GM18526 (cell line): ENCODE measurements around the gene GFOD1.

Source experiments
- POLR2A ChIP-seq: IDR thresholded peaks from 3 replicates; pipeline ENCODE4 v1.6.1; 2011; ENCODE audit not compliant: insufficient read length; ENCODE audit errors: extremely low read depth

GFOD1 gene

GRCh38 chr6:13400772-13401171 is 86.6 kb downstream of the GFOD1 start:
- TF ChIP-seq POLR2A = no peak

DNA sequence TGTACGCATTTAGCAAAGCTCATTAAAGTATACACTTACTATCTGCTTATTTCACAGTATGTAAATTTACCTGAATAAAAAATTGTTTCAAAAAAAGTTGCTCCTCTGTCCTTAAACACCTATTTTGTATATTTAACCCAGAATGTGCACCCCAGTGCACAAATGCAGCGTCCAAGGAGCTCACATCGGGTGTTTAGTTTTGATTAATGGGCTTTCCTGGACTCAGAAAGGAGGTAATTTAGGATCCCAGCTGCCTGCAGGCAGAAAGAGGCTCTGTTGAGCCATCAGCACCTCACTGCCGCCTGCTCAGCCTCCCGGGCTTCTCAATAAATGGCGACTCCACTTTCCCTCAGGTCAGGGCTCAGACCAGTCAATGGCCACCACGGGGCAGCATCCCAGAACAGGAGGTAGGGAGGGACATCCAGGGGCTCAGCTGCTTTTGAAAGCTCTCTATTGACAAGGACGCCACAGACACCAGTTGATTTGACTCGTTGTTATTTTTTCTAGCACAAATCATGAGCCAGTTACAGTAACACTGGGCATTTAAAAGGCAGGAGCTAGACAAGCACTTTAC is 88.9 kb downstream of the GFOD1 start:
- no peak for TF ChIP-seq POLR2A

DNA sequence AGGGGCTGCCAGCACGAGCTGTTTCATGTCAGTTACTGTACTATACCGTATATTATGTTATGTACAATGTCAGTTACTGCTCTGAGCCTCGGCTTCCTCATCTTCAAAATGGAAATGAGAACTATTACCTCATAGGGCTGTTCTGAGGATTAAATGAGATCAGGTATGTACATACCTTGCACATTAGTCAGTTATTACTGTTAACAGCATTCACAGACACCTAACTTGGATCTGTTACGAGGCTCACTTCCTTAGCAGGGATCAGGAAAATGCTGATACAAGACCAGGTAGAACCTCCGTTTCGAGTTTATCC is 89.4 kb downstream of the GFOD1 start:
- TF ChIP-seq POLR2A = no peak

GRCh38 chr6:13397359-13398068 is 89.9 kb downstream of the GFOD1 start:
- TF ChIP-seq POLR2A = no peak

DNA sequence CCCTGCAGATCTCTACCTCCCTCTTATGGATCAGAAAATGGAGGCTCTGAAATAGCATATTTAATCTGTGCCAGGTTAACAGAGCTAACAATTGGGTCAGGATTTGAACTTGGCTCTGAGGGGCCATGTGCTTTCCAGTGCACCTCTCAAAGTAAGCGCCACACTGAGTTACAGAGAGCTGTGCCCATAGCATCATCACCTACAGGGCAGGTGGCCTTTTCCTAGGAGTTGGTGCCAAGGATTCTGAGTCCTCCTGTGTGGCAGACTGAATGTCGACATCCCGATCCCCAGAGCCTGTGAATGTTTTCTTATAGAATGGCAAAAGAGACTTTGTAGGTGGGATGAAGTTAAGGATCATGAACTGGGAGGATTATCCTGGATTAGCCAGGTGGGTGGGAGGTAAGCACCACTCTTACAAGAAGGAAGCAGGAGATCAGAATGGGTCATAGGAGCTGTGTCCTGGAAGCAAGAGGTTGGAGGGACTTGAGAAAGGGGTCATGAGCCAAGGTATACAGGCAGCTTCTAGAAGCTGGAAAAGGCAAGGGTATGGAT is 91.1 kb downstream of the GFOD1 start:
- TF ChIP-seq POLR2A = no peak

- no peak for TF ChIP-seq POLR2A
These were observed 91.8 kb downstream of the GFOD1 start for GRCh38 chr6:13395272-13396237.

DNA sequence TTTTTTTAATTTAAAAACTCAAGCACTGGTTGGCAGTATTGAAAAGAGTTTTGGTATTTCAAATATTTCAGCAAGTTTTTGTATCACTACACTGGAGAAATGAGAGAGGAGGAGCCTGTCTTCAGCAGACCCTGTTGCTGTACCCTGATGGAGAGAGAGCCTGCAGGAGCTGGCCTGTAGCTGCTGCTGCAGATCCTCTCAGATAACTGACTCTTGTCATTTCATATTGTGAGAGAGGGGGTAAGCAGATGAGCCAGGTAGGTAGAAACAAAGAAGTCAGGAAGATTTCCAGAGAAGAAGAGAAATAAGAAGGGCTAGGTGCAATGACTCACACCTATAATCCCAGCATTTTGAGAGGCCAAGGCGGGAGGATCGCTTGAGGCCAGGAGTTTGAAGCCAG is 94.9 kb downstream of the GFOD1 start:
- no peak for TF ChIP-seq POLR2A

DNA sequence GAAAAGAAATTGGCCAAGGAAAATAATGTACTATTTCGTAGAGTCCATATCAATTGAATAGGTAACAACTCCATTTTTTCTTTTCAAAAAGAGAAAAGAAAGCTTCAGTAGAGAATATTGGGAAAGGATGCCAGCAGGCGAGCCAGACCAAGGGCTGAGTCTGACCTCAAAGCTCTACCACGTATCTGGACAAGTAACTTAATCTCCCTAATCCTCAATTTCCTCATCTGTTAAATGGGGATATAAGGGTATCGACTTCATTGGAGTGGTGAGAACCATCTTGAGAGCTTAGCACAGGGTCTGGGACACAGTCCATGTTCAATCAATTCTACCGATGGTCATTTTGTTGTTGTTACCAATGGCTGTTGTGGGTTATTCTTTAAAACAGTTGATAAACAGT is 95.9 kb downstream of the GFOD1 start:
- TF ChIP-seq POLR2A = no peak

GRCh38 chr6:13390658-13391057 is 96.7 kb downstream of the GFOD1 start:
- no peak for TF ChIP-seq POLR2A

DNA sequence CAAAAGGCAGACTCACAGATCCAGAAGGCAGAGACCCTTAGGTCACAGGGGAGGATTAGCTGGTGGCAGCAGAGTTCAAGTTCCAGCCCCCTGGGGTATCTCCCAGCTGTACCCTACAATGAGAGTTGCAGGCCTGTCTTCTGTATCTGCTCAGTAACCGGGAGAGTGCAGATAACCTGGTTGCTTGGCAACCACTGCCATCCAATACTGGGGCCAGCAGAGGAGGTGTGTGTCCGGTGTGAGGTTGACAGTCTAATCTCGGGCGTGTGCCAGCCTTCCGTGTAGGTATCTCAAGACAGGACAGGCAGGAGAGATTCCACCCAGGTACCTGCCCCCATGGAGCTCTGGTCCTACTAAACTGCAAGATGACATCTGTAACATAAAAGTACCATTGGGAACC is 102.4 kb downstream of the GFOD1 start:
- no peak for TF ChIP-seq POLR2A

DNA sequence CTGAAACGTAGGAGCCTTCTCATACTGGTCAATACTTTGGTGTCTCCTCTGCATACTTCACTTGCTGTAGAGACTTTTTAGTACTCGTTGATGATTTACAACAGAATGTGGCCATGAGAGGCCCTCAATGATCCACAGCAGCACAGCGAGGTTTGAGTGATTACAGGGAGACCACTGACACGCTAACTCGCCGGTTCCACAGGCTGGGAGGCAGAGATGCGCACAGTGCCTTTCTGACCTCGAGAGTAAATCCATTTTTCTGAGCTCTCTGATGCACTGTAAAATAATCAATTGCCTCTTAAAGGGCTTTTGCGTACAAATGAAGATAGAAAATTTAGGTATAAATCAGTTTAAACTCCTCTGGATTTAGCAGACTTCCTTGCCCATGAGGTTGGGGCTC is 102.9 kb downstream of the GFOD1 start:
- TF ChIP-seq POLR2A = no peak

- no peak for TF ChIP-seq POLR2A
These were observed 103.9 kb downstream of the GFOD1 start for GRCh38 chr6:13383328-13384163.

- no peak for TF ChIP-seq POLR2A
These were observed 106.6 kb downstream of the GFOD1 start for GRCh38 chr6:13380761-13381160.

DNA sequence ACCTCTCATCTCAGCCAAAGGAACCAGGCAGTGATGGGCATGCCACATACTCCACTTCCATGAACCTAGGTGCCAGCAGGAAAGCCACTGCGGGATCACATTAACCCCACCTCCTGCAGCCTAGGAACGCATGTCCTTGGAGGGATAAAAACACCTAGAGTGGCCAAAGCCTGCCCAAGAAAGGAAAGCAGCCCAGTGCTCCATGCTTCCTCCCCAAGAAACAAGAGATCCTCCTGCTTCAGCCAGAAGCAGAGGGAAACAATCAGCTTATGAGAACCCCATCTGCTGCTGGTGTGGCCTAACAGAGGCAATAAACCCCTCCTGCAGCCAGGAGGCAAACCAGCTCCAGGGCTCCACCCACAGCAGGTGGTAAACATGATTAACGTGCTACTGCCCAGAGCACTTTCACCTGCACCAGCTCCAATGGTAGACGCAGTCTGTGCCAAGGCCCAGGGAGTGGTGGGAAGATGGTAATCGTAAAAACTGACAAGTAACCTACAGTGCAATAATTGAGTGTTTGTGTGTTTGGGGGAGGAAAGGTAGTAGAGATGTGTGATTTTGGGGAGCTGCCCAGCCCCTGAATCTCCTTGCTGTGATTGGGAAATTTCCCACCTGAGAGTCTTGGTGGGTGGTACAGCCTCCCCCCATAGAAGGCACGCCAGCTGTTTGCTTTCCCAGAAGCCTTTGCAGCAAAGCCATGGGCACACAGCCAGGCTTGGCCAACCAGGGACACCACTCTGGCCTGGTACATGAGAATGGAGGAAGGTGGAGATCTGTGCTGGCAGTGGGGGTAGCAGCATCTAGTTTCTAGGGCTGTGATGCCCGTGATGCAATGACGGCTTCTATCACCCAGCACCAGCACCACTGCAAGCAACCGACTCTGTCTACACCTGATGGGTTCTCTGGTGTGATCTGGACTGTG is 108.5 kb downstream of the GFOD1 start:
- TF ChIP-seq POLR2A = no peak
